Measurements from ENCODE around the gene CD300LD.

DNA sequence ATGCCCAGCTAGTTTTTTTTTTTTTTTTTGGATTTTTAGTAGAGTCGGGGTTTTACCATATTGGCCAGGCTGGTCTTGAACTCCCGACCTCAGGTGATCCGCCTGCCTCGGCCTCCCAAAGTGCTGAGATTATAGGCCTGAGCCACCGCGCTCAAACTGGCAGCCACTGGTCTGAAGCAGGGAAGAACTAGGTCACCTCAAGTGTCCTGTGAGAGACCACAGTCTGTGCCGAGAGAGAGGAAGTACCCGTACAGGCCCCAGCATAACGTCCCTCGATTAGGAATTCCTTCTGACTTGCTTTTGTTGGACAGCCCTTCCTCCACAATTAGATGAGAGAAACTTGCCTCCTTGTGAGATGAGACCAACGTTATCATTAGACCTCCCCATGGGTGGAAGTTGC, 45.2 kb upstream of the CD300LD start:
- TF ChIP-seq, protein P1, sequence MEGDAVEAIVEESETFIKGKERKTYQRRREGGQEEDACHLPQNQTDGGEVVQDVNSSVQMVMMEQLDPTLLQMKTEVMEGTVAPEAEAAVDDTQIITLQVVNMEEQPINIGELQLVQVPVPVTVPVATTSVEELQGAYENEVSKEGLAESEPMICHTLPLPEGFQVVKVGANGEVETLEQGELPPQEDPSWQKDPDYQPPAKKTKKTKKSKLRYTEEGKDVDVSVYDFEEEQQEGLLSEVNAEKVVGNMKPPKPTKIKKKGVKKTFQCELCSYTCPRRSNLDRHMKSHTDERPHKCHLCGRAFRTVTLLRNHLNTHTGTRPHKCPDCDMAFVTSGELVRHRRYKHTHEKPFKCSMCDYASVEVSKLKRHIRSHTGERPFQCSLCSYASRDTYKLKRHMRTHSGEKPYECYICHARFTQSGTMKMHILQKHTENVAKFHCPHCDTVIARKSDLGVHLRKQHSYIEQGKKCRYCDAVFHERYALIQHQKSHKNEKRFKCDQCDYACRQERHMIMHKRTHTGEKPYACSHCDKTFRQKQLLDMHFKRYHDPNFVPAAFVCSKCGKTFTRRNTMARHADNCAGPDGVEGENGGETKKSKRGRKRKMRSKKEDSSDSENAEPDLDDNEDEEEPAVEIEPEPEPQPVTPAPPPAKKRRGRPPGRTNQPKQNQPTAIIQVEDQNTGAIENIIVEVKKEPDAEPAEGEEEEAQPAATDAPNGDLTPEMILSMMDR (conservative IDR thresholded peaks at IDR 0.05; ENCODE audit: low read length), result no peak
- TF ChIP-seq EZH2phosphoT487 (IDR thresholded peaks at IDR 0.05; ENCODE audit: borderline replicate concordance, low read depth, low read length), result no peak

All from OCI-LY7 (cell line).